Keratinocyte (primary cell): Measurements from ENCODE around the gene RAB30. TPM values are rescaled to one million over a fixed set of nuclear protein-coding genes. Genes with fewer than 3 reads are reported as not detected.

Source experiments
- DNase-seq: peaks from one replicate; pipeline ENCODE4 v3.0.0-alpha.2; 2011; ENCODE audit warnings: low read depth, missing footprints, low spot score
- FAIRE-seq: peaks from 2 replicates; lab custom pipeline; 2011; peaks lifted over from hg19 to GRCh38; lab: Jason Lieb, UNC
- H2AFZ ChIP-seq: 2 replicates; pipeline ENCODE4 v1.6.0; 2012; ENCODE audit warnings: low read length, control low read depth, inconsistent platforms; ENCODE audit not compliant: control insufficient read depth
- H3K27ac ChIP-seq: 2 replicates; pipeline ENCODE4 v1.5.1; 2011; ENCODE audit warnings: low read length; ENCODE audit not compliant: control insufficient read depth, insufficient read depth
- H3K27me3 ChIP-seq: 3 replicates; pipeline ENCODE4 v1.6.0; 2011; ENCODE audit warnings: low read length; ENCODE audit not compliant: control insufficient read depth, insufficient read depth; ENCODE audit errors: extremely low read depth
- H3K36me3 ChIP-seq, 2 experiments: 2 replicates in 1 of 2; 3 replicates in 1 of 2; pipeline ENCODE4 v1.5.1; 2011; ENCODE audit warnings: low read length in 2 of 2, mild to moderate bottlenecking in 1 of 2; ENCODE audit not compliant: control insufficient read depth in 2 of 2, insufficient read depth in 2 of 2; ENCODE audit errors: extremely low read depth in 1 of 2
- H3K4me1 ChIP-seq: 3 replicates; pipeline ENCODE4 v1.5.1; 2011; ENCODE audit warnings: low read length; ENCODE audit not compliant: control insufficient read depth, insufficient read depth; ENCODE audit errors: extremely low read depth
- H3K4me2 ChIP-seq: 3 replicates; pipeline ENCODE4 v1.6.0; 2011; ENCODE audit warnings: low read depth, low read length; ENCODE audit not compliant: control insufficient read depth, insufficient read depth; ENCODE audit errors: extremely low read depth
- H3K4me3 ChIP-seq, 3 experiments: fragments of 200-600 bp in 1 of 3; sonication (generic) in 1 of 3; 2 replicates in 2 of 3; 3 replicates in 1 of 3; pipeline ENCODE4 v1.5.1; 2011 to 2016; ENCODE audit warnings: low read length in 3 of 3, mild to moderate bottlenecking in 3 of 3, control low read depth in 2 of 3, inconsistent platforms in 1 of 3, low read depth in 1 of 3, mixed read lengths in 1 of 3, mixed run types in 1 of 3, moderate library complexity in 1 of 3; ENCODE audit not compliant: control insufficient read depth in 2 of 3, insufficient read depth in 2 of 3; ENCODE audit errors: extremely low read depth in 1 of 3
- H3K79me2 ChIP-seq: 2 replicates; pipeline ENCODE4 v1.6.0; 2012; ENCODE audit warnings: low read length; ENCODE audit not compliant: control insufficient read depth, insufficient read depth
- H3K9ac ChIP-seq: 3 replicates; pipeline ENCODE4 v1.6.0; 2011; ENCODE audit warnings: low read length; ENCODE audit not compliant: control insufficient read depth, insufficient read depth; ENCODE audit errors: extremely low read depth
- H3K9me1 ChIP-seq: 3 replicates; pipeline ENCODE4 v1.6.0; 2011; ENCODE audit warnings: low read length; ENCODE audit not compliant: control insufficient read depth, insufficient read depth; ENCODE audit errors: extremely low read depth
- H3K9me3 ChIP-seq: 2 replicates; pipeline ENCODE4 v1.5.1; 2012; ENCODE audit warnings: low read depth, low read length; ENCODE audit not compliant: control insufficient read depth
- H4K20me1 ChIP-seq: 3 replicates; pipeline ENCODE4 v1.6.0; 2011; ENCODE audit warnings: low read length; ENCODE audit not compliant: control insufficient read depth, insufficient read depth; ENCODE audit errors: extremely low read depth
- EZH2 ChIP-seq: IDR thresholded peaks from one replicate; pipeline ENCODE4 v1.6.1; 2012; ENCODE audit warnings: inconsistent platforms, mild to moderate bottlenecking, low read length, moderate library complexity
- dilution Hi-C: fragments of 300-500 bp; cut with MboI; formaldehyde crosslinking; loops from one replicate; pipeline ENCODE4 v1.7.0; 2020; ENCODE audit warnings: low sequenced_read_pairs; ENCODE audit not compliant: extremely low pct_ligation_motif_present
- polyA plus RNA-seq, 5 experiments: library from polyadenylated mRNA; depleted of rRNA in 3 of 5; stranded (reverse) in 3 of 5; stranded (forward) in 1 of 5; unstranded in 1 of 5; fragments of >200 nt; gene quantifications; 1 replicate in 1 of 5; 2 replicates in 3 of 5; 3 replicates in 1 of 5; pipeline versions ENCODE4 v1.2.1 to v1.2.3, GENCODE V29; 2011 to 2012; ENCODE audit warnings: missing spikeins in 2 of 5, low read depth in 1 of 5, low replicate concordance in 1 of 5
- TF ChIP-seq, protein P1 (sequence below), 3 experiments: IDR thresholded peaks in 1 of 3; conservative IDR thresholded peaks in 1 of 3; optimal IDR thresholded peaks in 1 of 3; 2 replicates in 2 of 3; 3 replicates in 1 of 3; pipeline versions ENCODE3 to v1.5.1; 2011; ENCODE audit warnings: low read length in 3 of 3, mild to moderate bottlenecking in 3 of 3, moderate library complexity in 2 of 3, control low read depth in 1 of 3, inconsistent platforms in 1 of 3; ENCODE audit not compliant: insufficient read depth in 2 of 3; ENCODE audit errors: extremely low read depth in 1 of 3

Gene RAB30
- polyA plus RNA-seq, 1 donor (not counting 4 experiments of a cell fraction or from before 2014, with no cell fraction given), result 9.3 TPM

DNA sequence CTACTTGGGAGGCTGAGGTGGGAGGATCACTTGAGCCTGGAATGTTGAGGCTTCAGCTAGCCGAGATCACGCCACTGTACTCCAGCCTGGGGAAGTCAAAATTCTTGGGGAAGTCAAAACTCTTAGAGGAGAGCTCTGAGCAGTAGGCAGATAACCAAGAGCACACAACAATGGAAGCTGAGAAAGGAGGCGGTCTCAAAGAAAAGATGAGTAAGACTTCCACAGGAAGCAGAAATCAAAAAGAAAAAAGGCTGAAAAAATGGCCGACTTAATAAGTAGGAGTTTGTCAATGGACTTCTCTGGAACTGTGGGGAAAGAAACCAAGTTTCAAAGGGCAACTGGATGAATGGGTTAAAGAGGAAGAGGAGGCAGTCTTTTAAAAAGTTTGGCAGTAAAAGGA, 32.1 kb downstream of the RAB30 start:
- H3K4me2 ChIP-seq, result no peak overlapping the region
- H3K9me3 ChIP-seq, result no peaks in the 10 kb centered on the region
- no peaks in the 10 kb centered on the region for H4K20me1 ChIP-seq
- no peak overlapping the region for H3K9ac ChIP-seq
- no peak overlapping the region for H2AFZ ChIP-seq
- no peak overlapping the region for H3K4me3 ChIP-seq
- dilution Hi-C loops, result no loop called here
- H3K4me1 ChIP-seq, result peaks cover 32% of the 10 kb centered on the region
- H3K9me1 ChIP-seq, result no peaks in the 10 kb centered on the region
- no peaks in the 10 kb centered on the region for H3K27me3 ChIP-seq
- H3K79me2 ChIP-seq, result no peaks in the 10 kb centered on the region
- no peak overlapping the region for H3K27ac ChIP-seq
- FAIRE-seq, result no peak
- no peak for TF ChIP-seq EZH2
- no peaks in the 10 kb centered on the region for H3K36me3 ChIP-seq
- DNase-seq, result no peak

DNA sequence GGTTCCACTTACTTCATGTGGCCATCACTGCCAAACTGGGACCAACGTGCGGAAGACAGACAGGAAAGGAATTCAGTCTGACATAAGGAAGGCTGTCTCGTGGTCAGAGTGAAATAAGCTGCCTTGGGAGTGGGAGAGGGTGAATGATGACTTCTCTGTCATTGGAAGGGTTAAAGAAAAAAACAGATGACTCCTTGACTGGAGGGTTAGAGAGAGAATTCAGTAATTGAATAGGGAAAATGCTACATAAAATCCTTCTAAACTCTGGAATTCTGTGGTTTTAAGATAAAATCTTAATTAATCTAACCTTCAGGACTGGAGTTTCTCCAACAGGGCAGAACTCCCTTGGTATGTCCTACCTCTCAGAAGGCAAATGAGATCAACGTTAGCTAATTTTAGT, 33.8 kb downstream of the RAB30 start:
- Histone ChIP-seq H3K4me2 (no peak overlapping the region), H2AFZ (no peak overlapping the region), H3K36me3 (no peaks in the 10 kb centered on the region), H3K27me3 (no peaks in the 10 kb centered on the region), H3K9ac (no peak overlapping the region), H3K4me1 (peaks cover 37% of the 10 kb centered on the region), H3K9me3 (no peaks in the 10 kb centered on the region), H4K20me1 (no peaks in the 10 kb centered on the region), H3K27ac (no peak overlapping the region), H3K9me1 (no peaks in the 10 kb centered on the region), H3K4me3 (no peak overlapping the region), H3K79me2 (no peaks in the 10 kb centered on the region)
- FAIRE-seq (no peak), DNase-seq (no peak)
- dilution Hi-C loops, result no loop called here
- TF ChIP-seq, protein P1, sequence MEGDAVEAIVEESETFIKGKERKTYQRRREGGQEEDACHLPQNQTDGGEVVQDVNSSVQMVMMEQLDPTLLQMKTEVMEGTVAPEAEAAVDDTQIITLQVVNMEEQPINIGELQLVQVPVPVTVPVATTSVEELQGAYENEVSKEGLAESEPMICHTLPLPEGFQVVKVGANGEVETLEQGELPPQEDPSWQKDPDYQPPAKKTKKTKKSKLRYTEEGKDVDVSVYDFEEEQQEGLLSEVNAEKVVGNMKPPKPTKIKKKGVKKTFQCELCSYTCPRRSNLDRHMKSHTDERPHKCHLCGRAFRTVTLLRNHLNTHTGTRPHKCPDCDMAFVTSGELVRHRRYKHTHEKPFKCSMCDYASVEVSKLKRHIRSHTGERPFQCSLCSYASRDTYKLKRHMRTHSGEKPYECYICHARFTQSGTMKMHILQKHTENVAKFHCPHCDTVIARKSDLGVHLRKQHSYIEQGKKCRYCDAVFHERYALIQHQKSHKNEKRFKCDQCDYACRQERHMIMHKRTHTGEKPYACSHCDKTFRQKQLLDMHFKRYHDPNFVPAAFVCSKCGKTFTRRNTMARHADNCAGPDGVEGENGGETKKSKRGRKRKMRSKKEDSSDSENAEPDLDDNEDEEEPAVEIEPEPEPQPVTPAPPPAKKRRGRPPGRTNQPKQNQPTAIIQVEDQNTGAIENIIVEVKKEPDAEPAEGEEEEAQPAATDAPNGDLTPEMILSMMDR (optimal IDR thresholded peaks at IDR 0.05 in 1 of 3, IDR thresholded peaks at IDR 0.05 in 1 of 3, conservative IDR thresholded peaks at IDR 0.05 in 1 of 3; ENCODE audit: extremely low read depth in 1 of 3, insufficient read depth in 2 of 3, low read length in 3 of 3), result no peak

DNA sequence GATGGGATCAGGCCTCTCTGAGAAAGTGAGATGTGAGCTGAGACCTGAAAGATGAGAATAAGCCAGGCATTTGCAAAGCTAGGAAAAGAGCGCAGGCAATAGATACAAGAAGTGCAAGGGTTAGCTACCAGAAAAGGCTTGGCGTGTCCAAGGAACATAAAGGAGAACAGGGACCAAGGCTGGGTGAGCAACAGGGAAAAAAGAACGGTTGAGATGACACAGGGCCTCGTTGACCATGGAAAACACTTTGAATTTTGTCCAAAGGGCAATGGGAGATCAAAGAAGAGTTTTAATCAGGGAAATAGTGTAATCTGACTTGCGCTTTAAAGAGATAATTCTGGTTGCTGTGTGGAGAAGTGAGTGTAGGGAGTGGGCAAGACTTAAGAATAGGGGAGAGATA, 35.0 kb downstream of the RAB30 start:
- no peak overlapping the region for H3K9ac ChIP-seq
- no peaks in the 10 kb centered on the region for H3K27me3 ChIP-seq
- FAIRE-seq, result no peak
- no peak for TF ChIP-seq EZH2
- TF ChIP-seq, protein P1 (optimal IDR thresholded peaks at IDR 0.05 in 1 of 3, IDR thresholded peaks at IDR 0.05 in 1 of 3, conservative IDR thresholded peaks at IDR 0.05 in 1 of 3; ENCODE audit: extremely low read depth in 1 of 3, insufficient read depth in 2 of 3, low read length in 3 of 3), result no peak
- dilution Hi-C loops, result no loop called here
- H2AFZ ChIP-seq, result no peak overlapping the region
- H3K9me1 ChIP-seq, result no peaks in the 10 kb centered on the region
- no peak overlapping the region for H3K27ac ChIP-seq
- H3K79me2 ChIP-seq, result no peaks in the 10 kb centered on the region
- H3K4me2 ChIP-seq, result no peak overlapping the region
- H4K20me1 ChIP-seq, result no peaks in the 10 kb centered on the region
- no peaks in the 10 kb centered on the region for H3K36me3 ChIP-seq
- H3K9me3 ChIP-seq, result no peaks in the 10 kb centered on the region
- no peak for DNase-seq
- no peak overlapping the region for H3K4me3 ChIP-seq
- H3K4me1 ChIP-seq, result peaks cover 32% of the 10 kb centered on the region
